Measurements from ENCODE around the gene SUFU. TPM values are rescaled to one million over a fixed set of nuclear protein-coding genes. Genes with fewer than 3 reads are reported as not detected.

SUFU gene
- total and polyA plus RNA-seq, 2 of the 4 experiments (the other 2 are of a cell fraction) = 2.2 to 11.0 TPM

DNA sequence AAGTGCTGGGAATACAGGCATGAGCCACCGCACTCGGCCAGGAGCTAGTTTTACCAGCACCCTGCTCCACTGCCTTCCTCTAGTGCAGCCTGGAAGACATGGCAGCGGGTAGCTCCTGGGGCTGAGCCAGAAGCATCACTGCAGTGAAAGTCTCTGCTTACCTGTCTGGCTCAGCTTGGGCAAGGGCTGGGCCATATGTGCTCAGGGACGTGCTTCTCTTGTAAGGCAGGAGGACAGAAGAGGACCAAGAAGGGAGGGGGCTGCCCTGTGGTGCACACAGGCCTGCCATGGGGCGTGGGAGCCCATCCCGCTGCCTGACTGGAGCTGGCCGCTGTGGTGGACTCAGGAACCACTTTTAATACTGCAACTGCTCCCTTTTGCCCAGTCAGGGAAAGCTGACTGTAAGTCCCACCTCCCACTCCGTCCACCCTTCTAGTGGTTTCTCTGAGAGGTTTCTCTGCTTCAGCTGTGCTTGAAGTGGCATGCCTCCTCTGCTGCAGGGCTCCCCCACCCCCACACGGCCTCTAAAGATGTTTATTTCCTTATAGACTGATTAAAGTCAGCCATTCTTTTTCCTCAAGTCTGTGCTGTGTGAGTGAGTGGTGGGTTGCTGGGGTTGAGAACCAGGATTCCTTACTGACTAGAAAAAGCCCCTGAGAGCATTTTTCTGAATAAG lies 27.2 kb upstream of the SUFU start:
- Histone ChIP-seq H4K5ac (ENCODE audit: low read depth, low read length) (no peak overlapping the region), H3K79me1 (ENCODE audit: low read depth in 1 of 2, low read length in 2 of 2) (no peaks in the 10 kb centered on the region; a peak in 1 of 4 replicates), H3K18ac (ENCODE audit: low read depth, low read length) (no peak overlapping the region), H3K14ac (replicated peaks; ENCODE audit: low read depth, low read length) (no peak overlapping the region), H2BK120ac (ENCODE audit: low read depth, low read length) (no peak overlapping the region), H3K27ac (ENCODE audit: insufficient read depth, low read length) (no peak overlapping the region), H4K91ac (ENCODE audit: insufficient read depth, low read depth, low read length) (no peak overlapping the region), H3K56ac (ENCODE audit: extremely low read depth, insufficient read depth, low read length) (no peak overlapping the region), H3K23ac (ENCODE audit: low read depth, low read length) (no peak overlapping the region), H4K8ac (ENCODE audit: low read depth in 2 of 2, low read length in 2 of 2) (no peak overlapping the region), H3K9ac (ENCODE audit: low read depth, low read length) (no peak overlapping the region), H3K36me3 (ENCODE audit: control insufficient read depth, insufficient read depth, low read length) (peaks cover 18% of the 10 kb centered on the region), H3K4me3 (ENCODE audit: insufficient read depth, low read depth, low read length) (no peak overlapping the region), H4K20me1 (ENCODE audit: insufficient read depth, low read length) (peaks cover 6% of the 10 kb centered on the region; the same call in 1 of the 2 replicates), H3K4me1 (ENCODE audit: control insufficient read depth, insufficient read depth, low read length) (no peaks in the 10 kb centered on the region), H3K4me2 (ENCODE audit: low read depth, low read length) (no peak overlapping the region), H2AK5ac (ENCODE audit: low read depth, low read length) (no peak overlapping the region), H3K27me3 (ENCODE audit: control insufficient read depth, insufficient read depth, low read length) (no peaks in the 10 kb centered on the region), H2BK20ac (ENCODE audit: low read depth, low read length) (no peak overlapping the region), H3K4ac (ENCODE audit: low read depth, low read length) (no peak overlapping the region), H2BK15ac (ENCODE audit: low read depth, low read length) (no peak overlapping the region), H3K9me1 (ENCODE audit: insufficient read depth, low read length) (no peaks in the 10 kb centered on the region), H2BK5ac (ENCODE audit: low read depth, low read length, poor library complexity, severe bottlenecking) (no peak overlapping the region), H2AK9ac (replicated peaks; ENCODE audit: low read depth, low read length, poor library complexity) (no peak overlapping the region), H3K9me3 (ENCODE audit: control insufficient read depth, insufficient read depth, low read length) (no peaks in the 10 kb centered on the region), H2AFZ (replicated peaks; ENCODE audit: low read length, poor library complexity) (no peak overlapping the region)
- no TSS peak for BruUV-seq (replicated peaks)
- ChIA-PET CTCF (interaction anchor here (0.6 kb wide), 1 partner anchor 96 kb away, joined by 3 read pairs; no protein-coding TSS in a partner anchor), POLR2A (ENCODE audit: unreplicated experiment) (no interaction called here)
- intact Hi-C loops (cut with micrococcal nuclease) = no loop called here
- in situ Hi-C loops (cut with MboI; ENCODE audit: low sequenced_read_pairs) = loop anchor here (5.0 kb wide), 1 partner anchor 84 kb away; no protein-coding TSS in a partner anchor
- no peak for TF ChIP-seq CEBPB (IDR thresholded peaks at IDR 0.05; ENCODE audit: low read depth, low read length)
- dilution Hi-C loops (cut with HindIII; ENCODE audit: low sequenced_read_pairs, unreplicated experiment) = no loop called here
- ATAC-seq (ENCODE audit: low read depth) (no peak; the same call in 1 of the 2 replicates), DNase-seq (no peak)
- WGBS, 2 experiments (ENCODE audit: extremely low coverage in 2 of 2, insufficient read length in 1 of 2) = 80% methylated on average over 1 of the region's 9 CpGs; no CpG with 5 or more reads in 1 of the 2 experiments

Data from IMR-90 (cell line).